ENCODE data around the gene KCNJ10.

GRCh38 chr1:160101717-160102522 is 32.0 kb upstream of the KCNJ10 start:
- TF ChIP-seq CTCF (optimal IDR thresholded peaks at IDR 0.05 in 1 of 3, IDR thresholded peaks at IDR 0.05 in 1 of 3, conservative IDR thresholded peaks at IDR 0.05 in 1 of 3; ENCODE audit: extremely low read depth in 1 of 3, insufficient read depth in 2 of 3, low read length in 3 of 3) (no peak), EZH2 (IDR thresholded peaks at IDR 0.05; ENCODE audit: low read length) (no peak)

Measured in keratinocyte (primary cell).